ENCODE measurements around the gene AOC1. TPM values are rescaled to one million over a fixed set of nuclear protein-coding genes. Genes with fewer than 3 reads are reported as not detected.

AOC1 gene
- total and polyA plus RNA-seq, 4 donors: 0.35 to 1.3 (median 0.70) TPM

DNA sequence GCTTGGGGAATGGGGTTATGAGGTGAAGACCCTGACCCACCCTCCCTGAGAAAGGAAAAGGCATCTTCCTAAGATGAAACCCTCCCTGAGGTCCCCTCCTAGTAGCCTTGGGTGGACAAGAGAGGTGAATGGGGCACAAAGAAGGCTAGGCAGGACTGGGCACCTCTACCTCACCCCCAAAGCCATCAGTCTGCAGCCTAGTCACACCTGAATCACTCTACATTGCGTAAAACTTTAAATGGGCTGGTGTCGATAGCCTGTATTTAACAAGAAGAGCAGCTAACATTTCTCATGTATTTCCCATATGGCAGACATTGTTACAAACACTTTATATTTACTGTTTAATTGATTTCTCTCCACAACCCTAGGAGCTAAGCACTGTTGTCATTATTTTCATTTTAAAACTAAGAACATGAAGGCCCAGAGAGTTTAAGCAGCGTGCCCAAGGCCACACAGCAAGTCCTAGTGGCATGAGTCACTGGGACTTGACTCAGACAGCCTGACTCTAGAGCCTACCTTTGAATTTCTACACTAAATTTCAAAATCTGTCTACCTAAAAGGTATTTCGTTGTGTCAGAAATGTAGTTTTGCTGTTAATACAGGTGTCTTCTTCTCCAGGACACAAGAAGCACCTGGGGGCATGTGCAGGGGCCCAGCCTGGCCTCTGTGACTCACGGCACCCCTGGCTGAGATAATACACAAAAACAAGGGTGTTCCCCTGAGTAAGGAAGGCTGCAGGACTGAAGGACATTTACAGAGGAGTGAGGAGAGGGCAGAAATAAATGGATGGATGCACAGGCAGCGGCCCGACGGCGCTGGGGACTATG, 3.4 kb downstream of the AOC1 start:
- ATAC-seq (ENCODE audit: insufficient read depth, low FRiP score) (no peak), DNase-seq (no peak)
- Histone ChIP-seq H3K4me1 (ENCODE audit: control insufficient read depth in 5 of 5, insufficient read depth in 5 of 5, low read length in 5 of 5) (peaks cover 0 to 18% (median 0%) of the 10 kb centered on the region in 5 donors), H3K27ac (ENCODE audit: low read depth in 1 of 2, low read length in 1 of 2) (no peak overlapping the region), H3K9ac (ENCODE audit: insufficient read depth in 1 of 2, low read length in 2 of 2) (no peak overlapping the region), H3K4me3 (no peak overlapping the region), H3K36me3 (ENCODE audit: control insufficient read depth in 4 of 4, insufficient read depth in 4 of 4, low read length in 4 of 4) (no peaks in the 10 kb centered on the region), H3K27me3 (ENCODE audit: control insufficient read depth in 3 of 3, insufficient read depth in 3 of 3, low read length in 2 of 3) (no peaks in the 10 kb centered on the region), H3K9me3 (ENCODE audit: control insufficient read depth in 4 of 4, insufficient read depth in 3 of 4, low read length in 3 of 4) (no peaks in the 10 kb centered on the region)
- TF ChIP-seq, protein P1, sequence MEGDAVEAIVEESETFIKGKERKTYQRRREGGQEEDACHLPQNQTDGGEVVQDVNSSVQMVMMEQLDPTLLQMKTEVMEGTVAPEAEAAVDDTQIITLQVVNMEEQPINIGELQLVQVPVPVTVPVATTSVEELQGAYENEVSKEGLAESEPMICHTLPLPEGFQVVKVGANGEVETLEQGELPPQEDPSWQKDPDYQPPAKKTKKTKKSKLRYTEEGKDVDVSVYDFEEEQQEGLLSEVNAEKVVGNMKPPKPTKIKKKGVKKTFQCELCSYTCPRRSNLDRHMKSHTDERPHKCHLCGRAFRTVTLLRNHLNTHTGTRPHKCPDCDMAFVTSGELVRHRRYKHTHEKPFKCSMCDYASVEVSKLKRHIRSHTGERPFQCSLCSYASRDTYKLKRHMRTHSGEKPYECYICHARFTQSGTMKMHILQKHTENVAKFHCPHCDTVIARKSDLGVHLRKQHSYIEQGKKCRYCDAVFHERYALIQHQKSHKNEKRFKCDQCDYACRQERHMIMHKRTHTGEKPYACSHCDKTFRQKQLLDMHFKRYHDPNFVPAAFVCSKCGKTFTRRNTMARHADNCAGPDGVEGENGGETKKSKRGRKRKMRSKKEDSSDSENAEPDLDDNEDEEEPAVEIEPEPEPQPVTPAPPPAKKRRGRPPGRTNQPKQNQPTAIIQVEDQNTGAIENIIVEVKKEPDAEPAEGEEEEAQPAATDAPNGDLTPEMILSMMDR (IDR thresholded peaks at IDR 0.05; ENCODE audit: control extremely low read depth, extremely low read depth): no peak
- 89 to 93% methylated on average over 9 of the region's 9 CpGs for WGBS, 2 donors

DNA sequence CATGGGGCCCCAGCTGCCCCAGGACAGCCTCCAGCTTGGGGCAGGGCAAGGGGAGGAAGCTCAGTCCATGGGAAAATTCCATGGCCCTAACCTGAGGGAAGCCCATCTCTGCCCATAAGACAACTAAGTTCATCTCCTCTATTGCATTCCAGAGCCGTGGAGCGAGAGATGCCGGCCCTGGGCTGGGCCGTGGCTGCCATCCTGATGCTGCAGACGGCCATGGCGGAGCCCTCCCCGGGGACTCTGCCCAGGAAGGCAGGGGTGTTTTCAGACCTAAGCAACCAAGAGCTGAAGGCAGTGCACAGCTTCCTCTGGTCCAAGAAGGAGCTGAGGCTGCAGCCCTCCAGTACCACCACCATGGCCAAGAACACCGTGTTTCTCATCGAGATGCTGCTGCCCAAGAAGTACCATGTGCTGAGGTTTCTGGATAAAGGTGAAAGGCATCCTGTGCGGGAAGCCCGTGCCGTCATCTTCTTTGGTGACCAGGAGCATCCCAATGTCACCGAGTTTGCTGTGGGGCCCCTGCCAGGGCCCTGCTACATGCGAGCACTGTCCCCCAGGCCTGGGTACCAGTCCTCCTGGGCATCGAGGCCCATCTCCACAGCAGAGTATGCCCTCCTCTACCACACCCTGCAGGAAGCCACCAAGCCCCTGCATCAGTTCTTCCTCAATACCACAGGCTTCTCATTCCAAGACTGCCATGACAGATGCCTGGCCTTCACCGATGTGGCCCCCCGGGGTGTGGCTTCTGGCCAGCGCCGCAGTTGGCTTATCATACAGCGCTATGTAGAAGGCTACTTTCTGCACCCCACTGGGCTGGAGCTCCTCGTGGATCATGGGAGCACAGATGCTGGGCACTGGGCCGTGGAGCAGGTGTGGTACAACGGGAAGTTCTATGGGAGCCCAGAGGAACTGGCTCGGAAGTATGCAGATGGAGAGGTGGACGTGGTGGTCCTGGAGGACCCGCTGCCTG, 4.3 kb downstream of the AOC1 start:
- Histone ChIP-seq H3K4me3 (no peak overlapping the region), H3K9ac (ENCODE audit: insufficient read depth in 1 of 2, low read length in 2 of 2) (no peak overlapping the region), H3K27me3 (ENCODE audit: control insufficient read depth in 3 of 3, insufficient read depth in 3 of 3, low read length in 2 of 3) (no peaks in the 10 kb centered on the region), H3K9me3 (ENCODE audit: control insufficient read depth in 4 of 4, insufficient read depth in 3 of 4, low read length in 3 of 4) (no peaks in the 10 kb centered on the region), H3K4me1 (ENCODE audit: control insufficient read depth in 5 of 5, insufficient read depth in 5 of 5, low read length in 5 of 5) (peaks cover 0 to 13% (median 0%) of the 10 kb centered on the region in 5 donors), H3K36me3 (ENCODE audit: control insufficient read depth in 4 of 4, insufficient read depth in 4 of 4, low read length in 4 of 4) (no peaks in the 10 kb centered on the region), H3K27ac (ENCODE audit: low read depth in 1 of 2, low read length in 1 of 2) (no peak overlapping the region)
- DNase-seq (no peak), ATAC-seq (ENCODE audit: insufficient read depth, low FRiP score) (no peak)
- WGBS, 2 donors: 92 to 93% methylated on average over 26 of the region's 26 CpGs
- TF ChIP-seq, protein P1 (IDR thresholded peaks at IDR 0.05; ENCODE audit: control extremely low read depth, extremely low read depth): no peak

DNA sequence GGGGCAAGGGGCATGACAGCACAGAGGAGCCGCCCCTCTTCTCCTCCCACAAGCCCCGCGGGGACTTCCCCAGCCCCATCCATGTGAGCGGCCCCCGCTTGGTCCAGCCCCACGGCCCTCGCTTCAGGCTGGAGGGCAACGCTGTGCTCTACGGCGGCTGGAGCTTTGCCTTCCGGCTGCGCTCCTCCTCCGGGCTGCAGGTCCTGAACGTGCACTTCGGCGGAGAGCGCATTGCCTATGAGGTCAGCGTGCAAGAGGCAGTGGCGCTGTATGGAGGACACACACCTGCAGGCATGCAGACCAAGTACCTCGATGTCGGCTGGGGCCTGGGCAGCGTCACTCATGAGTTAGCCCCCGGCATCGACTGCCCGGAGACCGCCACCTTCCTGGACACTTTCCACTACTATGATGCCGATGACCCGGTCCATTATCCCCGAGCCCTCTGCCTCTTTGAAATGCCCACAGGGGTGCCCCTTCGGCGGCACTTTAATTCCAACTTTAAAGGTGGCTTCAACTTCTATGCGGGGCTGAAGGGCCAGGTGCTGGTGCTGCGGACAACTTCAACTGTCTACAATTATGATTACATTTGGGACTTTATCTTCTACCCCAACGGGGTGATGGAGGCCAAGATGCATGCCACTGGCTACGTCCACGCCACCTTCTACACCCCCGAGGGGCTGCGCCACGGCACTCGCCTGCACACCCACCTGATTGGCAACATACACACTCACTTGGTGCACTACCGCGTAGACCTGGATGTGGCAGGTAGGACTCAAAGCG, 5.1 kb downstream of the AOC1 start:
- Histone ChIP-seq H3K9ac (ENCODE audit: insufficient read depth in 1 of 2, low read length in 2 of 2) (no peak overlapping the region), H3K9me3 (ENCODE audit: control insufficient read depth in 4 of 4, insufficient read depth in 3 of 4, low read length in 3 of 4) (no peaks in the 10 kb centered on the region), H3K36me3 (ENCODE audit: control insufficient read depth in 4 of 4, insufficient read depth in 4 of 4, low read length in 4 of 4) (no peaks in the 10 kb centered on the region), H3K27ac (ENCODE audit: low read depth in 1 of 2, low read length in 1 of 2) (no peak overlapping the region), H3K4me1 (ENCODE audit: control insufficient read depth in 5 of 5, insufficient read depth in 5 of 5, low read length in 5 of 5) (peaks cover 0 to 12% (median 0%) of the 10 kb centered on the region in 5 donors), H3K4me3 (no peak overlapping the region), H3K27me3 (ENCODE audit: control insufficient read depth in 3 of 3, insufficient read depth in 3 of 3, low read length in 2 of 3) (no peaks in the 10 kb centered on the region)
- no peak for ATAC-seq (ENCODE audit: insufficient read depth, low FRiP score)
- WGBS, 2 donors: 93 to 98% methylated on average over 43 of the region's 43 CpGs
- TF ChIP-seq, protein P1 (IDR thresholded peaks at IDR 0.05; ENCODE audit: control extremely low read depth, extremely low read depth): no peak
- DNase-seq: no peak

Data from lung (tissue), 12 donors.